Keratinocyte (primary cell): ENCODE data around the gene PBX4.

Experiments used
- CTCF ChIP-seq, 3 experiments: IDR thresholded peaks in 1 of 3; conservative IDR thresholded peaks in 1 of 3; optimal IDR thresholded peaks in 1 of 3; 2 replicates in 2 of 3; 3 replicates in 1 of 3; pipeline versions ENCODE3 to v1.5.1; 2011; ENCODE audit warnings: low read length in 3 of 3, mild to moderate bottlenecking in 3 of 3, moderate library complexity in 2 of 3, control low read depth in 1 of 3, inconsistent platforms in 1 of 3; ENCODE audit not compliant: insufficient read depth in 2 of 3; ENCODE audit errors: extremely low read depth in 1 of 3
- EZH2 ChIP-seq: IDR thresholded peaks from one replicate; pipeline ENCODE4 v1.6.1; 2012; ENCODE audit warnings: inconsistent platforms, mild to moderate bottlenecking, low read length, moderate library complexity

GRCh38 chr19:19545707-19546106 lies 72.8 kb downstream of the PBX4 start:
- TF ChIP-seq CTCF (optimal IDR thresholded peaks at IDR 0.05 in 1 of 3, IDR thresholded peaks at IDR 0.05 in 1 of 3, conservative IDR thresholded peaks at IDR 0.05 in 1 of 3; ENCODE audit: extremely low read depth in 1 of 3, insufficient read depth in 2 of 3, low read length in 3 of 3) (no peak), EZH2 (no peak)
